Fibroblast of peridontal ligament (primary cell): ENCODE results near the gene HOXD9.

Experiments
- DNase-seq: peaks from one replicate; pipeline ENCODE4 v3.0.0-alpha.2; 2010; ENCODE audit errors: extremely low read depth

Gene HOXD9

DNA sequence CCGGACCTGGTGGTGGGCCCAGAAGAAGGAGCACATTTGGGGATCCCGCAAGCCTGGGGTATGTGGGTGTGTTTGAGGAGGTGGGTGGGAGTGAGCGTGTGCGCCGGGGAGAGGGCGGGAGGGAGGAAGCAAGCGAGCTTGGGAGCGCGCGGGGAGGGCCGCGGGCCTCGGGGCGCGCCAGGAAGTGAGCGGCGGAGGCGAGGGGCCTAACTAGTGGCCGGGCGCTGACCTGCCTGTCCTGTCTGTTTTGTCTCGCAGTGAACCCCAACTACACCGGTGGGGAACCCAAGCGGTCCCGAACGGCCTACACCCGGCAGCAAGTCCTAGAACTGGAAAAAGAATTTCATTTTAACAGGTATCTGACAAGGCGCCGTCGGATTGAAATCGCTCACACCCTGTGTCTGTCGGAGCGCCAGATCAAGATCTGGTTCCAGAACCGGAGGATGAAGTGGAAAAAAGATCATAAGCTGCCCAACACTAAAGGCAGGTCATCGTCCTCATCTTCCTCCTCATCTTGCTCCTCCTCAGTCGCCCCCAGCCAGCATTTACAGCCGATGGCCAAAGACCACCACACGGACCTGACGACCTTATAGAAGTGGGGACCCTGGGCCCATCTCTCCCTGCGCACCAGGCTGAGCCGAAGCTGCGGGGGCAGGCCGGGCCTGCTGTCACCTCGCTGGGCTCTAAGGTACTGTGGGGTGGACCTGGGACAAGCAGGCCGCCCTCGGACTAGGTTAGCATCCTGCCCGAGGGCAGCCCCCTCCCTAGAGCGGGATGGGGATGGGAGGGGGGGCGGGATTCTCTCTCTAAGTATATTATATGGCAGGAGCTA lies 30.0 kb downstream of the HOXD9 start:
- DNase-seq, result no peak

DNA sequence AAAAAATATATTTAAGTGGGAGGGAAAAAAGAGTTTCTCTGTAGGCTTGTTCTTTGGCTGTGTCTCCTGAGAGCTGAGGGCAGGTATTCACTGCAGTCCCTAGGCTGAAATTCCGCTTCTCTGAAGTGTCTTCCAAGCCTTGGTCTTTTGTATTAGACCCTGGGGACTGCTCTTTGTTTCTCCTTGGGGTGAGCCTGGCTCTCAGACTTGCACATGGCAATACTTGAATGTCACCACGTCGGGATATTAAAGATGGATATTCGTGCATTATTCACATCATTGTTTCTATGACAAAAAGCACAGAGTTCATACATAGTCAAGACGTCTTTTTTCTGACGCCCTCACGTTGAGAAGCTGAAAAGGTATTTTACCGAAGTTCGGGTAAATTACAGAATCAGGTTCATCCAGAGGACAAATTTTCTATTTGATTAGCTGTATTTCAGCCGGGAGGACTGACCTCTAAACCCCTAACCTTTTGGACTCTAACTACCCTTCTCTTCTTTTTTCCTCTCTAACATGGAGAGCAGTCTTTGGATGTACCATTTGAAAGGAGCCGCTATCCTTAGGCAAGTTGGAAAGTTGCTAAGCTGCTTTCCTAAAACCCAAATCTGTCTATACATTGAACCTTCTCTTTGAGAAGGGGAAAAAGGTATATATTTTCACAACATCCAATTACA lies 32.2 kb downstream of the HOXD9 start:
- no peak for DNase-seq

- no peak for DNase-seq
Observed at GRCh38 chr2:176155356-176156044, 33.0 kb downstream of the HOXD9 start.

DNA sequence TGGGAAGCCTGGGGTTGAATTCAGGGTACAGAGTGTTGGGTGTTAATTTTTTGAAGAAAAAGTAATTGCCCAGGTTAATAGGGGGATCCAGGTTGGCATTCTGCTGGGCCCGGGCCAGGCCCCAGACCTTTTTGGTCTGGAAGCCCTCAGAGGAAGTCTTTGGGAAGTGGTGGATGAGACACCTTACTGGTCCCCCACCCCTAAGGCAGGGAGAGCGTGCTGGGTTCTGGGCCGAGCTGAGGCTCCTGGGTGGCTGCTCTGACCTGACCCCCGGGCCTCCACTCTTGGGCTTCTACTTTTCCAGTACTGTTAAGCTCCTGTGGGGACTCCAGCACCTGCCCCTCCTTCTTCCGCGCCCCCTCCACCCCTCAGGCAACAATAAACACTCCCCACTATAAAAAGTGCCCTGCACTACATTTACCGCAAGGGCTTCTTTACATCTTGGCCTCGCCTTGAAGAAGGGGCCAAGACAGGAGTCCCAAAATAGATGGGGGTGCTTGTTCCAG lies 33.8 kb downstream of the HOXD9 start:
- DNase-seq, result no peak

DNA sequence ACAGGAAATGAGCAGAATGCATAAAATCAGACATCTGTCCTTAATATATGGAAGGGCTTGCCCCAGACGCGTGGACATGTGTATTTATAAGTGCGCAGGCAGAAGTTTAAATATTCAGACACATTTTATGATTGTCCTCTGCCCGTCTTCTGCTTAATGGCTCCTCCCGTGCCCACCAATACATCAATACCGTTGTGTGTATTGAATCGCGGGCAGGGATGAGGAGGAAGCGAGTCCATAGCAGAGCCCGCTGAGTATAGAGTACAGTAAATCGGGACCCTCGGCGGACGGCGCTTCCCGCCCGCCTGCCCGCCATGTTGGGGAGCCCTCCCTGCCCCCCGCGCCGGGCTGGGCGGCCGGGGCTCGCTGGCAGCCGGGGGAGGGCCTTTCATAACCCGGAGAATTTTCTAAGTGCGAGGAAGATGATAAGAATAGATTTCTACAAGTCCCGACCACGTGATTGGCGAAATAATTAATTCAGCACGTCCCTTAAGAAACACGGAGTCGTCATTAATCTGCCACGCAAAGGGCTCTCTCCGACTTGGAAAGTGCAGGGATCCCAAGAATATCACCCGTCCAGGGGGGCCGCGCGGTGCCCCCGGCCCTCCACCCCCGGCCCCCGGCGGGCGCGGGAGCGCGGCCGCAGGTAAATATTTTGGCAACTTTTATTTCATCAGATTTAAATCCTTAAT lies 34.4 kb downstream of the HOXD9 start, which contains the start of gene HOXD3:
Gene HOXD3, plus strand, starts transcription at position 501 of the 692 bp plus-strand sequence. CDS start 11,808 bp downstream, outside the sequence.
- DNase-seq, result no peak

GRCh38 chr2:176157499-176158185 lies 35.1 kb downstream of the HOXD9 start:
- no peak for DNase-seq

DNA sequence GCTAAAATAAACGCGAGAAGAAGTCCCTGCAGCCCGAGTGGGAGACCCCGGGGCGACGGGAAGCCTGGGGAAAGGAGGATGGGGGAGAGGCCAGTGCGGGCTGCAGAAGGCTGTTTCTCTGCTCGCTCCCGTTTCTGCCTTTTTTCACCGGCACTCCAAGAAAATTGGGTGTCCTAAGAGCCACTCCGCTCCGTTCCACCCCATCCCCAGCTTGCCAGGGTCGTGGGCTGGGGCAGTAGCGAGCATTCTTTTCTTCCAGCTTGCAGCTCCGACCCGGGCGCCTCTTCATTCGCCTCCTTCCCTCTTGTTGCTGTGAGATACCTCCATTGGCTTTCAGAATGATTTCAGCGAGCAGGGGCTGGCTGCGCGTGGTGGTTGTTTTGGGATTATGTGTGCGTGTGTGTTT lies 35.7 kb downstream of the HOXD9 start:
- no peak for DNase-seq

DNA sequence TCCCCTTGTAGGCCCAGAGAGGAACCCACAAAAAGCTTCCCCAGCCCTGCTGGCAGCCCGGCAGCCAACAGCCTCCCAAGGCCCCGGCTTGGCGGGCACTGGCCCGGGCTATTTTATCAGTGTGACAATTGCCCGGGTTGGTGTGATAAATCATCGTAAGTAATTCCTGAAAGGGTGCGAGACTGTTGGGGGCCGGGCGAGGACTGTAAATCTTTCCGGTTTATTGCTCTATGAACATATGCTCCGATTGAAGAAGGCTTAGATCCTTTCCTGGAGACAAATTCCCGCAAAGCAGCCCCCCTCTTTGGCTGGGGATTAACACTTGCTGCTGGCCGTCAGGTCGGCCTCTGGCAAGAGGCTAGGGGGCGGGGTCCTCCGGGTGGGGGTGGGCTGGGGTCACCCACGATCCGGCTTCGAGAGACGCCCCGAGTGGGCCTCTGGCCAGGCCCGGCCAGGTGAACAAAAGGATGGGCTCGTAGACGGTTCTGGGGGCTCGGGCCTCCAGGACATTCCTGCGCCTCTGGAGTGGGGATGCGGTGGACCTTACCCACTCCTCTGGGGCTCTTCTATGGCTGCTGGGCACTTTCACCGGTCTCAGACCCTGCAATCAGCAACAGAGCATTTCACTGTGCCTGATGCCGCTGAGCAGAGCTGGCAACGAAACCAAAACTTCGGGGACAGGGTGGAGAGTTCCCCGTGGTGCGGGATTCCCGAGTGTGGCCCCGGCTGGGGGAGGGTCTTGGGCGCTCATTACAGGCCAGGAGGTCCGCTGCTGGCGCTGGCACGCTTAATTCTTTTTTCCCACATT lies 36.5 kb downstream of the HOXD9 start:
- DNase-seq, result no peak

GRCh38 chr2:176159663-176160250 lies 37.2 kb downstream of the HOXD9 start:
- DNase-seq, result no peak

DNA sequence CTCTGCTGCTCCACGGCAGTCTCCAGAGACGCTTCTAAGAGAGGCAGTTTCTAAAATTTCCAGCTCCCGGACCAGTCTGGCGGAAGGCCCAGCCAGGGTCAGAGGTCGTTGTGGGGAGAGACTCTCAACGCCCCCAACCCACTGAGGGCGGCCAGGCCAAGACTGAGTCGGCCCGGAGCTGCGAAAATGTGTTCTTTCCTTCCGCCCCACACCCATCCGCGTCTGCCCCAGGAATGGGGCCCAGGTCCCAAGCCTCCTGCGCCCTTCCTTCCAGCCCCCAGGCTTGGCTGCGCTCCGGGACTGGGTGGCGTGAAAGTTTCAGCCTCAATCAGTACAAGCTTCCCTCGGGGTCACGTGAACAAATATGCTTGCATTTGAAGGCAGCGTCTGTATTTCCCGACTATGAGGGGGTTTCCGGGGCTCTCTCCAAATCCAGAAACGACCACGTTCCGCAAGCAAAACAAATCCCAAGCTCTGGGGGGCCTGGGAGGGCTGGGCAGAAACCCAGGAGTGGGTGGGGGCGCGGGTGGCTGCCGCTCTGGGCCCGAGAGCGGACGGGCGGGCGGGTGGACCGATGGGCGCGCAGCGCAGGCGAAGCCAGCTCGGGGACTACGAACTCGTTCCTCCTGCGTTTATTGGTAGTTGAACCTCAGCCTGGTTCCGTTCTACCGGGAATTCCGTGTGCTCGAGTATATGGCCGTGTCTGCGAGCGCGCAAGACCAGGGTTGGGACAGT lies 37.9 kb downstream of the HOXD9 start:
- no peak for DNase-seq

DNA sequence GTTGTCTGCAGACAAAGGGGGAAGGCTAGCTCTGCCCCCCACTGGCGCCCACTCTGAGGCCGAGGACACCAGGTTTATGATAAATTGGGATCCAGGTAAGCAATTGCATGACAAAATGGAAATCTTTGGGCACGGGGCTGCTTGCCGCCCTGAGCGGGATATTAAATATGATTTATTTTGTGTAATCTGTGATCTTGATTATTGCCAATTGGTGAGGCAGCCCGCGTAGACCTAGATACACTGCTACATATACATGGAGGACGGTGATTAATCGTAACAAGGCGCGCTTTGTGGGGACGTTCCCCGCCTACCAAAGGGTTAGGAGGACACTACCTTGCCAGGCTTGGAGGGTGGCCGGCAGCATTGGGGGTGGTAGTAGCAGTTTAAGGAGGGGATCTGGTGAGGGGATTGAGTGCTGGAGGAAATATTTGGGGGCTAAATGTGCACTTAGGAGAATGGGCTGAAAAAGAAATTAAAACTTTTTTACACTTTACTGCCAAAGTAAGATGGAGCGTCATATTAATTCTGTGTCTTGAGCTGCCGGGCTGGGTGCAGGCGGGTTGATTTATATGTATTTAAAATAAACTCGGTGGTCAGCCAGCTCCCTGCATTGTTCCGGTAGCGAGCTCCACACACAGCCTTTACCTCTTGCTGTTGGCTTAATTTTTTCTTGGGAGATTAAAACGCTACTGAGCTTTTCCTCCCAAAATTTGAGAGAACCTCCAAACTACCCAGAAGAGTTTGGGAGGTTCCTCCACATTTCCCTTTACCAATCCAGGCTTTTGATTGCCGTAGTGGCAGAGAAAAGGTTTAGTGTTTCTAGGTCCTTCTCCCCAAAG lies 38.7 kb downstream of the HOXD9 start:
- DNase-seq, result no peak

DNA sequence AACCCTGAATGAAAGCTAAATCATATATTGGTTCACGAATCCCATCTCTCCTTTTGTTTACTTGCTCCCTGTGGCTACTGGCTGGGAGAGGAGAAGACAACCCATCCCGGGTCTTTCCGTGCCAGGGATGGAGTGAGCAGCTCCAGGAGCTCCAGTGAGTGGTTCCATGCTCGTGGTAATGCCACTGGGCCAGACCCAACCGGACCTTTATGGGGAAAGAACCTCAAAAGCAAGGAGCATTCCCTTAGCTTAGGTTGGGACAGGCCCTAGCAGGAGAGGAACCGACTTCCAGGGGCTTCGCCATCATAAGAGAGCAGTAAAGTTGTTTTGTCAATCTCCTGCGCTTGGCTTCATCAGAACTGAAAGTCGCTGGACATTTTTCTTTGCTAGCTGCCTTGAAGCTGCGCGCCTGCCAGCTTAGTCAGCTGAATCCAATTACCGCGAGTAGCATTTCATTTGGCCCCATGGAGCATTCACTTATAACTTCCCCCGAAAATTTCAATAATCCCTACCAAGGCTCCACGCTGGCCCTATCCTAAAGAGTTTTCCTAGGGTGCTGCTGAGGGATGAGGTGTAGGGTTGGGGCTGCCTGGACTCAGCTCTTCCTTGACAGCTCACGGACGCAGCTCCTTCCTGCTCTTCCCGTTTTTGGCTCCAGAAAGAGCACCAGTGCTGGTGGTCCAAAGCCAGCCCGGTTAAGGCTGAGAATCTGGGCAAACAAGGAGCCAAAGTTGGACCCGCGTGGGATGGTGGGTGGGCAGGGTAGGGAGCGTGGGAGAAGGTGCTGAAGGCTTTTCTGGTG lies 39.5 kb downstream of the HOXD9 start:
- DNase-seq, result peak; percentile 37

GRCh38 chr2:176162911-176163671 lies 40.6 kb downstream of the HOXD9 start:
- DNase-seq, result no peak

DNA sequence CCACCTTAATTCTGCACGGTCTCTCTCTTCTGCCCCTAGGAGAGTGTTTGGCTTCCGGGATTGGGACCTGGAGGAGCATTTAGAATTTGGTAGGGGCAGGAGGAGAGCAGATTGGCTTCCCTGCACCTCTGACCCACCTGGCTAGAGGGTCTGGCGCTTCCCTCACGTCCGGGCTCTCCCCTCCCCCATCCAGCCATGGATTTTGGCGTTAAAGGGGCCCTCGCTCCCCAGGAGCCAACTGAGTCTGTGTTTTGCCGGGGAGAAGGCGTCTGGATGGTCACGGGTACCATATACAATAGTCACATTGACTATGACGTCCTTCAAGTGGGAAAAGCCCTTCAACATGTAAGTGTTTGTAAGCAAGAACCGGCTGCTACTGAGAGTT lies 41.1 kb downstream of the HOXD9 start:
- DNase-seq, result no peak

DNA sequence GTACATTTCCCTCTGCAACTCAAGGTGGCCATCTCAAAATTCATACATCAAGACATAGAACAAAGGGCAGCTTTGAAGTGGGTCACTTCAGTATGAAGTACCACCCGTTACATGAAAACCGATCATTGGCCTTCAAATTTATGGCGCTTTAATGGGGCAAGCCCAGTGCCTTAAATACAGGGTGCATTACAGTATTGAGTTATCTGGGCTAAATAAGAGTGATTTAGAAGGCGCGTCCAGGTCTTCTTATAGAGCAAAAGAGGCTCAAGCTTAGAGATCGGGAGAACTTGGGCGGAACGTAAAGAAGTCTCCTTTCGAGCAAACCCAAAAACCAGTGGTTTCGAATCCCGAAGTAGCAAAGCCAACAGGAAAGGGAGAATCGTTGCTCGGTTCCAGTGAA lies 41.7 kb downstream of the HOXD9 start:
- DNase-seq, result no peak

DNA sequence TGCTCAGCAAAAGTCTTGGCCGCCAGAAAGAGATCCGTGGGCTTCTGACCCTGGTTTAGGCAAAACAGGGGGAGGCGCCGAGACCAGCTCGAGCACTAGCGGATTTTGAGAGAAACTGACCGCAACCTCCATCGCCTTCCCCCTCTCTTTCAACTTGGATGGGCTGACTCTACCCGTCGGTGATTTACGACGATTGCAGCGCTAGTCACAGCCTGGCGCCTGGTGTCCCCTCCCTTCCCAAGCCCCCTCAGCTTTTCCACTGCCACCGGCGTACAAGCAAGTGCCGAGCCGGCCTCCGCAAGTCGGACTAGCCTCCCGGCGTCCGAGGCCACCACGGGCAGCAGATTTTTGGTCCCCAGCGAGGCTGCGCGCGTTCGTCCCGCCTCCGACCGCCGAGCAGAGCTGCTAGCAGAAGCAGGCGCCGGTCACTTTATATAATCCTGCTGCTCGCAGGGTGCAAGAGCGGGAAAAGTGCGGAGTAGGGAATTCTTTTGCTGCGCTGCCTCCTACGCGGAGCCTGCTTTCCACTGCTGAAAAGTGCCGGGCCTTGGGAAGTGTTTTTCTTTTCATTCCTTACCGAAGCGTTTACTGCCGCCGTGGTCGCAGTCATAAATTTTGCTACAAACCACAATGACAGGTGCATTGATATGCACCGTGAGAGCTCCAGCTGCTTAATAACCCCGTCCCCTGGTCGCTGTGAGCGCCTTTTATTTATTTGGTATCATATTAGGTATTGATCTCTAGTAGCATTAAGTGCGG lies 42.3 kb downstream of the HOXD9 start:
- DNase-seq, result no peak
